Endothelial cell of umbilical vein (primary cell): ENCODE data around the gene GNA12. TPM values are rescaled to one million over a fixed set of nuclear protein-coding genes. Genes with fewer than 3 reads are reported as not detected.

ENCODE experiments used
- BruUV-seq: library from RNA; stranded (reverse); fragments of 400-500 nt; replicated peaks from 2 replicates; lab custom pipeline; 2021; lab: Mats Ljungman, UMichigan
- CTCF ChIA-PET: fragments of 300-600, 350-600 bp; sonication (Branson Sonifier 250); formaldehyde crosslinking; loops from one replicate; lab custom pipeline; 2021; ENCODE audit warnings: antibody characterized with exemption, inconsistent platforms; lab: Charles Lee
- POLR2A ChIA-PET: fragments of 300-600, 350-600 bp; sonication (Branson Sonifier 250); formaldehyde crosslinking; loops from one replicate; lab custom pipeline; 2021; ENCODE audit warnings: antibody characterized with exemption, inconsistent platforms; lab: Charles Lee
- DNase-seq: peaks from one replicate; pipeline ENCODE4 v3.0.0-alpha.2; 2011; ENCODE audit warnings: low read depth, low spot score
- FAIRE-seq: peaks from 2 replicates; lab custom pipeline; 2011; peaks lifted over from hg19 to GRCh38; lab: Jason Lieb, UNC
- H2AFZ ChIP-seq: 2 replicates; pipeline ENCODE4 v1.6.0; 2012; ENCODE audit warnings: low read depth, low read length, control low read depth, inconsistent platforms
- H3K27ac ChIP-seq: 2 replicates; pipeline ENCODE4 v1.5.1; 2011; ENCODE audit warnings: low read depth, mild to moderate bottlenecking, control low read depth, low read length, moderate library complexity; ENCODE audit not compliant: insufficient read depth
- H3K27me3 ChIP-seq, 2 experiments: 2 replicates each; pipeline versions ENCODE4 v1.6.0 to v1.6.1; 2011; ENCODE audit warnings: low read length in 2 of 2, mixed read lengths in 1 of 2; ENCODE audit not compliant: control insufficient read depth in 2 of 2, insufficient read depth in 2 of 2
- H3K36me3 ChIP-seq, 2 experiments: 2 replicates in 1 of 2; 3 replicates in 1 of 2; pipeline ENCODE4 v1.5.1; 2011; ENCODE audit warnings: low read length in 2 of 2, mild to moderate bottlenecking in 1 of 2, moderate library complexity in 1 of 2; ENCODE audit not compliant: control insufficient read depth in 2 of 2, insufficient read depth in 2 of 2; ENCODE audit errors: extremely low read depth in 1 of 2
- H3K4me1 ChIP-seq: 3 replicates; pipeline ENCODE4 v1.5.1; 2011; ENCODE audit warnings: mild to moderate bottlenecking, low read length; ENCODE audit not compliant: control insufficient read depth, insufficient read depth; ENCODE audit errors: extremely low read depth
- H3K4me2 ChIP-seq: 2 replicates; pipeline ENCODE4 v1.6.1; 2011; ENCODE audit warnings: low read length, control low read depth, mixed read lengths; ENCODE audit not compliant: insufficient read depth
- H3K4me3 ChIP-seq, 3 experiments: fragments of 200-600 bp in 1 of 3; sonication (generic), shearing (Covaris generic) in 1 of 3; replicated peaks in 1 of 3; 2 replicates each; pipeline ENCODE4 v1.5.1; 2011 to 2016; ENCODE audit warnings: control low read depth in 3 of 3, low read length in 3 of 3, mild to moderate bottlenecking in 2 of 3, inconsistent platforms in 1 of 3, low read depth in 1 of 3, moderate library complexity in 1 of 3; ENCODE audit not compliant: insufficient read depth in 1 of 3
- H3K79me2 ChIP-seq: 2 replicates; pipeline ENCODE4 v1.6.0; 2012; ENCODE audit warnings: low read length, inconsistent platforms; ENCODE audit not compliant: control insufficient read depth, insufficient read depth
- H3K9ac ChIP-seq: replicated peaks from 2 replicates; pipeline ENCODE3; 2011; ENCODE audit warnings: low read length, control low read depth; ENCODE audit not compliant: insufficient read depth; ENCODE audit errors: extremely low read depth
- H3K9me1 ChIP-seq: replicated peaks from 3 replicates; pipeline ENCODE4 v1.6.0; 2011; ENCODE audit warnings: mild to moderate bottlenecking, low read length; ENCODE audit not compliant: control insufficient read depth, insufficient read depth; ENCODE audit errors: extremely low read depth
- H3K9me3 ChIP-seq: replicated peaks from 2 replicates; pipeline ENCODE4 v1.5.1; 2012; ENCODE audit warnings: low read length, inconsistent platforms; ENCODE audit not compliant: control insufficient read depth, insufficient read depth
- H4K20me1 ChIP-seq: replicated peaks from 2 replicates; pipeline ENCODE3; 2011; ENCODE audit warnings: mild to moderate bottlenecking, low read length; ENCODE audit not compliant: control insufficient read depth, insufficient read depth; ENCODE audit errors: extremely low read depth
- CTCF ChIP-seq, 2 donors: IDR thresholded peaks; 1 replicate in 1 of 2; 2 replicates in 1 of 2; pipeline ENCODE4 v1.5.1; 2011; ENCODE audit warnings: low read length in 2 of 2, mild to moderate bottlenecking in 2 of 2, moderate library complexity in 2 of 2, control low read depth in 1 of 2, inconsistent platforms in 1 of 2, low read depth in 1 of 2; ENCODE audit not compliant: insufficient read depth in 1 of 2; ENCODE audit errors: extremely low read depth in 1 of 2
- EZH2 ChIP-seq: IDR thresholded peaks from 2 replicates; pipeline ENCODE4 v1.6.1; 2012; ENCODE audit warnings: borderline replicate concordance, low read depth, mild to moderate bottlenecking, moderate library complexity, low read length, inconsistent platforms; ENCODE audit not compliant: severe bottlenecking
- FOS ChIP-seq: IDR thresholded peaks from 2 replicates; pipeline ENCODE4 v1.6.1; 2011; ENCODE audit warnings: mild to moderate bottlenecking, low read length, moderate library complexity, borderline replicate concordance; ENCODE audit not compliant: insufficient read depth
- GATA2 ChIP-seq: IDR thresholded peaks from 2 replicates; pipeline ENCODE4 v1.7.0; 2011; ENCODE audit warnings: low read depth, mild to moderate bottlenecking, moderate library complexity, mixed read lengths, low read length; ENCODE audit not compliant: insufficient read length, insufficient read depth
- JUN ChIP-seq: IDR thresholded peaks from 2 replicates; pipeline ENCODE4 v1.6.1; 2011; ENCODE audit warnings: borderline replicate concordance, low read depth; ENCODE audit not compliant: insufficient read length, insufficient read depth
- MAX ChIP-seq: IDR thresholded peaks from 2 replicates; pipeline ENCODE4 v1.6.1; 2011; ENCODE audit not compliant: insufficient read depth, insufficient read length
- MYC ChIP-seq: IDR thresholded peaks from one replicate; pipeline ENCODE4 v1.6.1; 2011; ENCODE audit warnings: mild to moderate bottlenecking, low read depth, low read length
- POLR2A ChIP-seq: IDR thresholded peaks from 2 replicates; pipeline ENCODE4 v1.6.1; 2012; ENCODE audit warnings: low read depth, mild to moderate bottlenecking, control low read depth, low read length
- POLR2AphosphoS5 ChIP-seq: IDR thresholded peaks from 2 replicates; pipeline ENCODE4 v1.6.1; 2012; ENCODE audit warnings: low read depth, mild to moderate bottlenecking, control low read depth, low read length, moderate library complexity; ENCODE audit not compliant: insufficient read depth
- dilution Hi-C: fragments of 300-500 bp; cut with MboI; formaldehyde crosslinking; loops from one replicate; pipeline ENCODE4 v1.15.0; 2019; ENCODE audit warnings: low sequenced_read_pairs; ENCODE audit not compliant: extremely low pct_ligation_motif_present
- intact Hi-C: fragments of 100-400 bp; cut with micrococcal nuclease; formaldehyde crosslinking; loops from one replicate; pipeline ENCODE4 v1.10.0; 2022
- polyA plus RNA-seq, 4 experiments: library from polyadenylated mRNA; depleted of rRNA in 3 of 4; stranded (reverse) in 3 of 4; unstranded in 1 of 4; fragments of >200 nt; gene quantifications; 2 replicates each; pipeline versions ENCODE4 v1.2.1 to v1.2.3, GENCODE V29; 2011 to 2012; ENCODE audit warnings: missing spikeins in 1 of 4
- total RNA-seq: library from RNA; stranded (reverse); gene quantifications from 2 replicates; pipeline ENCODE4 v1.2.3, GENCODE V29; 2021

GNA12 gene
- total and polyA plus RNA-seq, 2 donors (not counting 3 experiments of a cell fraction or from before 2014, with no cell fraction given) = 63.0 to 75.1 TPM

GRCh38 chr7:2810682-2811415 is 33.3 kb downstream of the GNA12 start:
- Histone ChIP-seq H3K36me3 (no peaks in the 10 kb centered on the region), H3K9ac (no peak overlapping the region), H4K20me1 (no peaks in the 10 kb centered on the region), H3K9me3 (no peaks in the 10 kb centered on the region), H2AFZ (no peak overlapping the region), H3K27me3 (no peaks in the 10 kb centered on the region), H3K4me1 (no peaks in the 10 kb centered on the region), H3K9me1 (no peaks in the 10 kb centered on the region), H3K4me2 (no peak overlapping the region), H3K27ac (no peak overlapping the region), H3K79me2 (peaks cover 41% of the 10 kb centered on the region), H3K4me3 (no peak overlapping the region)
- dilution Hi-C loops = no loop called here
- FAIRE-seq (peak; percentile 24), DNase-seq (peak; percentile 12)
- intact Hi-C loops = no loop called here
- TF ChIP-seq POLR2AphosphoS5 (no peak), CTCF (IDR thresholded peaks at IDR 0.05; ENCODE audit: extremely low read depth in 1 of 2, insufficient read depth in 1 of 2, low read depth in 1 of 2, low read length in 2 of 2) (no peak), FOS (no peak), MAX (no peak), EZH2 (no peak), MYC (no peak), GATA2 (no peak), JUN (no peak), POLR2A (no peak)
- ChIA-PET CTCF (interaction anchor here (1.3 kb wide), 1 partner anchor 52 kb away, joined by 3 read pairs; no protein-coding TSS in a partner anchor), POLR2A (no interaction called here)
- BruUV-seq = no TSS peak
